ENCODE data around the gene JSRP1.

Gene JSRP1

GRCh38 chr19:2273356-2274184, 17.4 kb upstream of the JSRP1 start:
- Histone ChIP-seq H3K27me3 (ENCODE audit: insufficient read depth, poor library complexity, severe bottlenecking) (no peaks in the 10 kb centered on the region), H3K27ac (replicated peaks) (peak overlapping the region; percentile 97), H3K4me3 (replicated peaks; ENCODE audit: insufficient read depth, low read length) (peak overlapping the region; percentile 98)
- peak; percentile 97 for TF ChIP-seq POLR2AphosphoS5 (IDR thresholded peaks at IDR 0.05; ENCODE audit: low read depth)
- TF ChIP-seq, protein P1, sequence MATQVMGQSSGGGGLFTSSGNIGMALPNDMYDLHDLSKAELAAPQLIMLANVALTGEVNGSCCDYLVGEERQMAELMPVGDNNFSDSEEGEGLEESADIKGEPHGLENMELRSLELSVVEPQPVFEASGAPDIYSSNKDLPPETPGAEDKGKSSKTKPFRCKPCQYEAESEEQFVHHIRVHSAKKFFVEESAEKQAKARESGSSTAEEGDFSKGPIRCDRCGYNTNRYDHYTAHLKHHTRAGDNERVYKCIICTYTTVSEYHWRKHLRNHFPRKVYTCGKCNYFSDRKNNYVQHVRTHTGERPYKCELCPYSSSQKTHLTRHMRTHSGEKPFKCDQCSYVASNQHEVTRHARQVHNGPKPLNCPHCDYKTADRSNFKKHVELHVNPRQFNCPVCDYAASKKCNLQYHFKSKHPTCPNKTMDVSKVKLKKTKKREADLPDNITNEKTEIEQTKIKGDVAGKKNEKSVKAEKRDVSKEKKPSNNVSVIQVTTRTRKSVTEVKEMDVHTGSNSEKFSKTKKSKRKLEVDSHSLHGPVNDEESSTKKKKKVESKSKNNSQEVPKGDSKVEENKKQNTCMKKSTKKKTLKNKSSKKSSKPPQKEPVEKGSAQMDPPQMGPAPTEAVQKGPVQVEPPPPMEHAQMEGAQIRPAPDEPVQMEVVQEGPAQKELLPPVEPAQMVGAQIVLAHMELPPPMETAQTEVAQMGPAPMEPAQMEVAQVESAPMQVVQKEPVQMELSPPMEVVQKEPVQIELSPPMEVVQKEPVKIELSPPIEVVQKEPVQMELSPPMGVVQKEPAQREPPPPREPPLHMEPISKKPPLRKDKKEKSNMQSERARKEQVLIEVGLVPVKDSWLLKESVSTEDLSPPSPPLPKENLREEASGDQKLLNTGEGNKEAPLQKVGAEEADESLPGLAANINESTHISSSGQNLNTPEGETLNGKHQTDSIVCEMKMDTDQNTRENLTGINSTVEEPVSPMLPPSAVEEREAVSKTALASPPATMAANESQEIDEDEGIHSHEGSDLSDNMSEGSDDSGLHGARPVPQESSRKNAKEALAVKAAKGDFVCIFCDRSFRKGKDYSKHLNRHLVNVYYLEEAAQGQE (IDR thresholded peaks at IDR 0.05; ENCODE audit: insufficient replicate concordance, low read depth): no peak
- TF ChIP-seq GABPA (IDR thresholded peaks at IDR 0.05; ENCODE audit: low read depth): peak; percentile 96
- TF ChIP-seq, protein P2, sequence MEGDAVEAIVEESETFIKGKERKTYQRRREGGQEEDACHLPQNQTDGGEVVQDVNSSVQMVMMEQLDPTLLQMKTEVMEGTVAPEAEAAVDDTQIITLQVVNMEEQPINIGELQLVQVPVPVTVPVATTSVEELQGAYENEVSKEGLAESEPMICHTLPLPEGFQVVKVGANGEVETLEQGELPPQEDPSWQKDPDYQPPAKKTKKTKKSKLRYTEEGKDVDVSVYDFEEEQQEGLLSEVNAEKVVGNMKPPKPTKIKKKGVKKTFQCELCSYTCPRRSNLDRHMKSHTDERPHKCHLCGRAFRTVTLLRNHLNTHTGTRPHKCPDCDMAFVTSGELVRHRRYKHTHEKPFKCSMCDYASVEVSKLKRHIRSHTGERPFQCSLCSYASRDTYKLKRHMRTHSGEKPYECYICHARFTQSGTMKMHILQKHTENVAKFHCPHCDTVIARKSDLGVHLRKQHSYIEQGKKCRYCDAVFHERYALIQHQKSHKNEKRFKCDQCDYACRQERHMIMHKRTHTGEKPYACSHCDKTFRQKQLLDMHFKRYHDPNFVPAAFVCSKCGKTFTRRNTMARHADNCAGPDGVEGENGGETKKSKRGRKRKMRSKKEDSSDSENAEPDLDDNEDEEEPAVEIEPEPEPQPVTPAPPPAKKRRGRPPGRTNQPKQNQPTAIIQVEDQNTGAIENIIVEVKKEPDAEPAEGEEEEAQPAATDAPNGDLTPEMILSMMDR (IDR thresholded peaks at IDR 0.05; ENCODE audit: insufficient read depth, low read length): peak; percentile 49
- TF ChIP-seq SPI1 (IDR thresholded peaks at IDR 0.05; ENCODE audit: borderline replicate concordance, low read depth): peak; percentile 44
- DNase-seq (ENCODE audit: low read depth in 1 of 2, low spot score in 1 of 2): peak; percentile 85 to 90

DNA sequence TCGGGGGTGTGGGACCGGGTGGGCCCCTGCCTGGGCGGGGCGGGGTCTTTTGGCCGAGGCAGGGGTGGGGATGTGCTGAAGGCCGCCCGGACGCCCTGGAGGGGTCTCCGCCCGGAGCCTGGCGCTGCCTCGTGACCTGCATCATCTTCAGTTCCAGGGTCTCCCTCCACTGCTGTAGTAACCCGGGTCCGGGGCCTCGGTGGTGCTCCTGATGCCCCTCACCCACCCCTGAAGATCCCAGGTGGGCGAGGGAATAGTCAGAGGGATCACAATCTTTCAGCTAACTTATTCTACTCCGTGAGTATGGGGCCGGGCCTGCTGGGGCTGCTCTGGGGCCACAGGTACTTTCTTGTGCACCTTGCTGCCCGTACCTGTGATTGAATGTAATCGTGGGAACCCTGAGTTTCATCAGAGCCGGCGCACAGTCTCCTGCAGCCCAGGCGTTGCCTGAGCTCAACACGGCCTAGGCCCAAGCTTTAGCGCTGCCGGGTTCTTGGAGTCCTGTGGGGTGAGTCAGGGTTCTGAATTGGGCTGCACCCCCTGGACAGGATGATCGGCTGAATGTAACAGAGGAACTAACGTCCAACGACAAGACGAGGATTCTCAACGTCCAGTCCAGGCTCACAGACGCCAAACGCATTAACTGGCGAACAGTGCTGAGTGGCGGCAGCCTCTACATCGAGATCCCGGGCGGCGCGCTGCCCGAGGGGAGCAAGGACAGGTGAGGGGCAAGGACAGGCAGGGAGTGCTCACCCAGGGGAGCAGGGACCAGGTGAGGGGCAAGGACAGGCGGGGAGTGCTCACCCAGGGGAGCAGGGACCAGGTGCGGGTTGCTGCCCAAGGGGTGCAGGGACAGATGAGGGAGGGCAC, 15.3 kb upstream of the JSRP1 start:
- H3K4me3 ChIP-seq (replicated peaks; ENCODE audit: insufficient read depth, low read length): peak overlapping the region; percentile 98
- H3K27me3 ChIP-seq (ENCODE audit: insufficient read depth, poor library complexity, severe bottlenecking): no peaks in the 10 kb centered on the region
- TF ChIP-seq, protein P2 (IDR thresholded peaks at IDR 0.05; ENCODE audit: insufficient read depth, low read length): no peak
- TF ChIP-seq, protein P1 (IDR thresholded peaks at IDR 0.05; ENCODE audit: insufficient replicate concordance, low read depth): no peak
- peak in 1 of 2 experiments; percentile 41 for DNase-seq (ENCODE audit: low read depth in 1 of 2, low spot score in 1 of 2)
- peak overlapping the region; percentile 97 for H3K27ac ChIP-seq (replicated peaks)

DNA sequence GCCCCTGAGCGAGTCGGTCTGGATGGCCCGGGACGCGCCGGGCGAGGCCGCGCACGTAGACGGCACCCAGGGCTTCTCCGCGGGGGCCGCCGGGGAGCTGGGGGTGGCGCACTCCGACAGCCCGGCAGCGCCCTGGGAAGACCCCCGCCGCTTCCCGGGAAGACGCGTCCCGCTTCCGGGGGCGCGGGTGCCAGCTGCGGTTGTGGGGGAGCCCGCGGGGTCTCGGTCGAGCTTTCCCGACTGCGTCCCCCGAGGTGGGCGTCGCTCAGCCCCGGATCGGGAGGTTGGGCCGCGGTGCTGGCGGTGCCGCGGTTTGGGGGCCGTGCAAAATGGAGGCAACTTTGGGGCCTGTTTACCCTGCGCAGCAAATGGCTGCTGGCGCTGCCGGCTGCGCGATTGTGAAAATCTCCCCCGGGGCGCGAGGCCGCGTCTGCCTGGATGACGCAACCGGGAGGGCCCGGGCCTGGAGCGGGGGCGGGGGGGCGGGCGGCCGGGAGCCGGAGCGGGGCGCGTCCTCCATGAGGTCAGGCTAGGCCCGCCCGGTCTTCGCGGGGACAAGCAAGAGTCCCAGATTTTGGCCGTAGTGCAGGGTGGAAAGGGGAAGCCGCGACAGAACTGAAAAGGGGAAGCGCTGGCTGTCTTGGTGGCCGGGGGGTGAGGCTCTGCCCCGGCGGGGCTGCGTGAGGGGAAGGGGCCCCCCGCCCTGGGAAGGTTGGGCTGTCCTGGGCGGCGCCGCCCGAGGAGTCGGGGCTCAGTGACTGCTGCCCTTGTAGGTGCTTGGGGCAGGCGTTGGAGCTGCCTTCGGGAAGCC, 14.4 kb upstream of the JSRP1 start:
- Histone ChIP-seq H3K27ac (replicated peaks) (peak overlapping the region; percentile 97), H3K4me3 (replicated peaks; ENCODE audit: insufficient read depth, low read length) (peak overlapping the region; percentile 98), H3K27me3 (ENCODE audit: insufficient read depth, poor library complexity, severe bottlenecking) (no peaks in the 10 kb centered on the region)
- TF ChIP-seq GABPA (IDR thresholded peaks at IDR 0.05; ENCODE audit: low read depth): no peak
- TF ChIP-seq POLR2AphosphoS5 (IDR thresholded peaks at IDR 0.05; ENCODE audit: low read depth): peak; percentile 65; the same call in 1 of the 2 replicates
- TF ChIP-seq, protein P1 (IDR thresholded peaks at IDR 0.05; ENCODE audit: insufficient replicate concordance, low read depth): no peak
- peak; percentile 100 for TF ChIP-seq SPI1 (IDR thresholded peaks at IDR 0.05; ENCODE audit: borderline replicate concordance, low read depth)
- DNase-seq (ENCODE audit: low read depth in 1 of 2, low spot score in 1 of 2): peak; percentile 92 to 98
